ENCODE results near the gene UTP25. TPM values are rescaled to one million over a fixed set of nuclear protein-coding genes. Genes with fewer than 3 reads are reported as not detected.

The UTP25 gene
- total and polyA plus RNA-seq, 3 donors from 2014 or later = 4.0 to 7.7 (median 7.1) TPM

GRCh38 chr1:209879539-209879938 is 51.8 kb downstream of the UTP25 start:
- Histone ChIP-seq H3K27me3 (no peaks in the 10 kb centered on the region), H3K4me3 (no peak overlapping the region), H3K4me1 (no peaks in the 10 kb centered on the region), H3K36me3 (ENCODE audit: low read depth, missing control alignments) (no peaks in the 10 kb centered on the region), H3K9me3 (no peaks in the 10 kb centered on the region), H3K27ac (no peak overlapping the region)
- intact Hi-C loops (cut with DNase I; ENCODE audit: low total_unique reads) = no loop called here
- WGBS, 2 donors = 62 to 69% methylated on average over 12 of the region's 12 CpGs
- no peak for TF ChIP-seq POLR2A (IDR thresholded peaks at IDR 0.05)
- no peak for TF ChIP-seq CTCF (IDR thresholded peaks at IDR 0.05)
- DNase-seq = no peak

GRCh38 chr1:209880031-209880430 is 52.3 kb downstream of the UTP25 start:
- intact Hi-C loops (cut with DNase I; ENCODE audit: low total_unique reads) = no loop called here
- Histone ChIP-seq H3K9me3 (no peaks in the 10 kb centered on the region), H3K4me3 (no peak overlapping the region), H3K27ac (no peak overlapping the region), H3K27me3 (no peaks in the 10 kb centered on the region), H3K4me1 (no peaks in the 10 kb centered on the region), H3K36me3 (ENCODE audit: low read depth, missing control alignments) (no peaks in the 10 kb centered on the region)
- WGBS, 2 donors = 72 to 79% methylated on average over 3 of the region's 3 CpGs
- TF ChIP-seq POLR2A (IDR thresholded peaks at IDR 0.05) (no peak), CTCF (IDR thresholded peaks at IDR 0.05) (no peak)
- DNase-seq = no peak

GRCh38 chr1:209881619-209882018 is 53.8 kb downstream of the UTP25 start:
- no peaks in the 10 kb centered on the region for H3K4me1 ChIP-seq
- 92 to 96% methylated on average over 5 of the region's 5 CpGs for WGBS, 2 donors
- H3K27me3 ChIP-seq = no peaks in the 10 kb centered on the region
- H3K9me3 ChIP-seq = no peaks in the 10 kb centered on the region
- no peak overlapping the region for H3K27ac ChIP-seq
- no peak for DNase-seq
- TF ChIP-seq POLR2A (IDR thresholded peaks at IDR 0.05) (no peak), CTCF (IDR thresholded peaks at IDR 0.05) (no peak)
- H3K36me3 ChIP-seq (ENCODE audit: low read depth, missing control alignments) = no peaks in the 10 kb centered on the region
- intact Hi-C loops (cut with DNase I; ENCODE audit: low total_unique reads) = no loop called here
- no peak overlapping the region for H3K4me3 ChIP-seq

- H3K27me3 ChIP-seq = no peaks in the 10 kb centered on the region
- H3K4me1 ChIP-seq = no peaks in the 10 kb centered on the region
- H3K36me3 ChIP-seq (ENCODE audit: low read depth, missing control alignments) = no peaks in the 10 kb centered on the region
- 84 to 95% methylated on average over 3 of the region's 3 CpGs for WGBS, 2 donors
- TF ChIP-seq POLR2A (IDR thresholded peaks at IDR 0.05) = no peak
- TF ChIP-seq CTCF (IDR thresholded peaks at IDR 0.05) = no peak
- no peak overlapping the region for H3K4me3 ChIP-seq
- intact Hi-C loops (cut with DNase I; ENCODE audit: low total_unique reads) = no loop called here
- no peaks in the 10 kb centered on the region for H3K9me3 ChIP-seq
- no peak for DNase-seq
- H3K27ac ChIP-seq = no peak overlapping the region
Measured at GRCh38 chr1:209882286-209882685, 54.5 kb downstream of the UTP25 start.

GRCh38 chr1:209882942-209883340 is 55.2 kb downstream of the UTP25 start:
- no peak for DNase-seq
- no peaks in the 10 kb centered on the region for H3K4me1 ChIP-seq
- WGBS, 2 donors = 61 to 65% methylated on average over 2 of the region's 2 CpGs
- no peaks in the 10 kb centered on the region for H3K27me3 ChIP-seq
- H3K27ac ChIP-seq = no peak overlapping the region
- intact Hi-C loops (cut with DNase I; ENCODE audit: low total_unique reads) = no loop called here
- no peaks in the 10 kb centered on the region for H3K36me3 ChIP-seq (ENCODE audit: low read depth, missing control alignments)
- H3K4me3 ChIP-seq = no peak overlapping the region
- no peaks in the 10 kb centered on the region for H3K9me3 ChIP-seq
- TF ChIP-seq POLR2A (IDR thresholded peaks at IDR 0.05) (no peak), CTCF (IDR thresholded peaks at IDR 0.05) (no peak)

Measured in testis (tissue), 3 donors.